ENCODE results near the gene DIP2C. TPM values are rescaled to one million over a fixed set of nuclear protein-coding genes. Genes with fewer than 3 reads are reported as not detected.

DIP2C gene
- total and polyA plus RNA-seq, 2 donors from 2014 or later: 6.2 to 22.6 TPM

DNA sequence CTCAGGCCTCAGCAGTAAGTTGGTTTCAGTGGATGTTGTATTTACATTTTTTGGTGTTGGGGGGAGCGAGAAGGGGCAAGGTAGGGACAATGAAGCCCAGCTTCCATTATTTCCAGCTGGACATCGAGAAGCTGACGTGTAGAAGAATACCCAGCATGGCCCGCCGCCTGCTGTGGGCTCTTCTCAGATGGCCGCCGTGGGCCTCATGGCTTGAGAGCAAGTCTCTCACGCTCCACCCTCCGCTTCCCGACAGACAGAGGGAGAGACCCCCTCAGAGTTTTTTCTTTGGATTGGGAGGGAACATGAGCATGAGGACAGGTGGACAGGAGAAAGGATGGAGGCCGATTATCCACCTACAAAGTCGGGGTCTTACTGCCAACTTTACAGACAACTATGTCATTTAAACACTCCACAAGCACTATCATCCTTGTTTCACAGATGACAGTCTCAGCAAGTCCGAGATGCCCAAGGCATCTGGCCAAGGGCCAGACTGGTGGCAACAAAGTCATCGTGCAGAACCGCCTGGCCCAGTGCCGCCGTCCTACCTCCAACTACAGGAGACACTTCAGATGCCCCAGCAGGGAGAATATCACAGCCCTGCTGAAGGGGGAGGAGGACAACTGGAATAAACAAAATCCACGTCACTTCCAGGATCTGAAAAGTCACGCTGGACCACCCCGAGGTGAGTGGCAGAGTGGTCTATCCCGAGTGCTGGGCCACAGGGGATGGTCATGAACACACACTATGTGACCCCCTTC lies 195.9 kb downstream of the DIP2C start:
- intact Hi-C loops (cut with DNase I): no loop called here
- TF ChIP-seq CTCF (IDR thresholded peaks at IDR 0.05; ENCODE audit: borderline replicate concordance, extremely low read depth, insufficient read depth): no peak
- H3K4me3 ChIP-seq (ENCODE audit: low read length in 3 of 3): no peak overlapping the region
- no peak for FAIRE-seq
- no peaks in the 10 kb centered on the region for H3K4me1 ChIP-seq (ENCODE audit: control insufficient read depth in 2 of 3, insufficient read depth in 2 of 3, low read depth in 1 of 3, low read length in 3 of 3)
- peak in 1 of 5 donors; percentile 55 for DNase-seq
- no peaks in the 10 kb centered on the region for H3K27me3 ChIP-seq (ENCODE audit: control insufficient read depth, insufficient read depth, low read length)
- no peak overlapping the region for H3K9ac ChIP-seq (ENCODE audit: low read length in 3 of 3)
- H3K27ac ChIP-seq (ENCODE audit: low read depth in 2 of 2, low read length in 2 of 2): no peak overlapping the region
- no peaks in the 10 kb centered on the region for H3K9me3 ChIP-seq (ENCODE audit: control insufficient read depth in 2 of 3, insufficient read depth in 1 of 3, low read length in 3 of 3)
- H3K36me3 ChIP-seq (ENCODE audit: control insufficient read depth in 2 of 3, insufficient read depth in 3 of 3, low read length in 3 of 3): no peaks in the 10 kb centered on the region

DNA sequence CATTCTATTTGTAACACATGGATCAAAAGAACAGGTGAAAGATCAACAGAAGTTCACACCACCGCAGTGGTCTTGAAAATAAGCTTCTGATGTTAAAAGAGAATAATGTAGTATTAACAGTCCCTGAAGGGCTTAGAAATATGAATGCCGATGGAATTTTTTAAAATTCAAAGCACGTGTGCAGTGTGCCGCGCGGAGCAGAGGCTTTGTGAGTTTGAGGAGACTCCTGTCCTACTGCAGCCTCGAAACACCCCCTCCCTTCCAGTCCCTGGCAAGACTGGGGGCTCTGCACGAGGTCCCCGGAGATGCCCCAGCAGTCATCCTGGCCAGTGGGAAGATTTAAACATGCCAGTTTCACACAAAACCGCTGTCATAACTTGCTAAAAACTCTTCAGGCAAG lies 196.6 kb downstream of the DIP2C start:
- H3K9ac ChIP-seq (ENCODE audit: low read length in 3 of 3): no peak overlapping the region
- H3K4me3 ChIP-seq (ENCODE audit: low read length in 3 of 3): no peak overlapping the region
- intact Hi-C loops (cut with DNase I): no loop called here
- no peaks in the 10 kb centered on the region for H3K27me3 ChIP-seq (ENCODE audit: control insufficient read depth, insufficient read depth, low read length)
- H3K4me1 ChIP-seq (ENCODE audit: control insufficient read depth in 2 of 3, insufficient read depth in 2 of 3, low read depth in 1 of 3, low read length in 3 of 3): no peaks in the 10 kb centered on the region
- no peaks in the 10 kb centered on the region for H3K9me3 ChIP-seq (ENCODE audit: control insufficient read depth in 2 of 3, insufficient read depth in 1 of 3, low read length in 3 of 3)
- FAIRE-seq (no peak), DNase-seq (peak in 1 of 5 donors; percentile 21)
- no peaks in the 10 kb centered on the region for H3K36me3 ChIP-seq (ENCODE audit: control insufficient read depth in 2 of 3, insufficient read depth in 3 of 3, low read length in 3 of 3)
- H3K27ac ChIP-seq (ENCODE audit: low read depth in 2 of 2, low read length in 2 of 2): no peak overlapping the region
- TF ChIP-seq CTCF (IDR thresholded peaks at IDR 0.05; ENCODE audit: borderline replicate concordance, extremely low read depth, insufficient read depth): no peak

DNA sequence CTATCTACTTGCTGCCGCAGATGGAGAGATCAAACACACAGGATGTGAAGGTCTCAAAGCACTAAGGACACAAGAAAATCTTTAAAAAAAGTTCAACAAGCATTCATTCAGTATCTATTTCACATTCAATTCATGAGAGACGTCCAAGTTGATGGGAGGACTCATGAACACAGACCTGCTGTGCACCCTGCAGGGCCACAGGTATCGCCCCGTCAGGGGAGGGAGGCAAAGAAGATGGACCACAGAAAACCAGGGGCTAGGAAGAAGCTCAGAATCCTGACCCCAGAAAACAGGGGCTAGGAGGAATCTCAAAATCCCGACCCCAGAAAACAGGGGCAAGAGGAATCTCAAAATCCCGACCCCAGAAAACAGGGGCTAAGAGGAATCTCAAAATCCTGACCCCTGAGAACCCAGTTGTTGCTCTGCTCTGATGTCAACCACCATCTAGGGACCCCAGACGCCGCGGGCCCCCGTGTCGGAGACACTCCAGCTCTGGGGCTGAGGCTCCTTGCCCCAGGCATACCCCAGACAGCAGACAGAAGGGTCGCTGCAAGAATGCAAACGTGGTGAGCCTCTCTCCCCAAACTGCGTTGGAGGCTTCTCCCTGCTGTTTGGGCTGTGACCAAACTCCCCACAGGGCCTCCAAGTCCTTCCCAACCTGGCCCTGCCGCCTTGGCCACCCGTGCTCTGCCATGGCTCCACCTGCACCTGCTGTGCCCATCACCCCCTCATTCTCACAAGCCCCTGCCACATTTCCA lies 197.6 kb downstream of the DIP2C start:
- no peak overlapping the region for H3K4me3 ChIP-seq (ENCODE audit: low read length in 3 of 3)
- no peak for TF ChIP-seq CTCF (IDR thresholded peaks at IDR 0.05; ENCODE audit: borderline replicate concordance, extremely low read depth, insufficient read depth)
- H3K9me3 ChIP-seq (ENCODE audit: control insufficient read depth in 2 of 3, insufficient read depth in 1 of 3, low read length in 3 of 3): no peaks in the 10 kb centered on the region
- intact Hi-C loops (cut with DNase I): no loop called here
- no peaks in the 10 kb centered on the region for H3K27me3 ChIP-seq (ENCODE audit: control insufficient read depth, insufficient read depth, low read length)
- H3K9ac ChIP-seq (ENCODE audit: low read length in 3 of 3): no peak overlapping the region
- H3K4me1 ChIP-seq (ENCODE audit: control insufficient read depth in 2 of 3, insufficient read depth in 2 of 3, low read depth in 1 of 3, low read length in 3 of 3): no peaks in the 10 kb centered on the region
- DNase-seq (peak in 2 of 5 donors; percentile 31 to 63), FAIRE-seq (no peak)
- H3K27ac ChIP-seq (ENCODE audit: low read depth in 2 of 2, low read length in 2 of 2): no peak overlapping the region
- no peaks in the 10 kb centered on the region for H3K36me3 ChIP-seq (ENCODE audit: control insufficient read depth in 2 of 3, insufficient read depth in 3 of 3, low read length in 3 of 3)

All from kidney (tissue), 14 donors.